Measurements from ENCODE around the gene HMGN4. TPM values are rescaled to one million over a fixed set of nuclear protein-coding genes. Genes with fewer than 3 reads are reported as not detected.
A peak's percentile ranks its signal among the peaks of the same experiment; 100 is the strongest.

HMGN4 gene
- polyA plus RNA-seq, 1 experiment = 72.3 TPM

GRCh38 chr6:26534681-26535465 lies 3.3 kb upstream of the HMGN4 start:
- Histone ChIP-seq H3K27ac (ENCODE audit: low read depth, low read length) (no peak overlapping the region), H3K9me3 (ENCODE audit: control insufficient read depth, insufficient read depth, low read length) (no peaks in the 10 kb centered on the region; the same call in 1 of the 2 replicates), H3K27me3 (ENCODE audit: control insufficient read depth, insufficient read depth, low read length) (no peaks in the 10 kb centered on the region), H3K4me3 (ENCODE audit: low read depth, low read length) (no peak overlapping the region)
- DNase-seq (ENCODE audit: low read depth, low spot score) = no peak
- CTCF ChIA-PET = interaction anchor here (1.2 to 3.8 kb wide), 2 partner anchors 61 to 194 kb away, joined by 3 to 27 read pairs; no protein-coding TSS in a partner anchor
- TF ChIP-seq CTCF (IDR thresholded peaks at IDR 0.05; ENCODE audit: low read depth, low read length) = no peak
- POLR2A ChIA-PET = no interaction called here

- CTCF ChIA-PET = interaction anchor here (0.5 to 3.8 kb wide), 5 partner anchors 20 to 659 kb away, joined by 3 to 27 read pairs (median 7); no protein-coding TSS in a partner anchor
- Histone ChIP-seq H3K27me3 (ENCODE audit: control insufficient read depth, insufficient read depth, low read length) (no peaks in the 10 kb centered on the region), H3K9me3 (ENCODE audit: control insufficient read depth, insufficient read depth, low read length) (no peaks in the 10 kb centered on the region; the same call in 1 of the 2 replicates), H3K27ac (ENCODE audit: low read depth, low read length) (peak overlapping the region; percentile 93), H3K4me3 (ENCODE audit: low read depth, low read length) (peak overlapping the region; percentile 84)
- POLR2A ChIA-PET = interaction anchor here (1.2 to 2.4 kb wide), 4 partner anchors 20 to 252 kb away, joined by 4 to 9 read pairs (median 6); no protein-coding TSS in a partner anchor
- no peak for TF ChIP-seq CTCF (IDR thresholded peaks at IDR 0.05; ENCODE audit: low read depth, low read length)
- no peak for DNase-seq (ENCODE audit: low read depth, low spot score)
These were observed 1.5 kb upstream of the HMGN4 start for GRCh38 chr6:26536571-26537159.

- POLR2A ChIA-PET = interaction anchor here (0.6 to 2.4 kb wide), 12 partner anchors 13 to 932 kb away, joined by 3 to 15 read pairs (median 4); a partner anchor contains a TSS
- no peak for TF ChIP-seq CTCF (IDR thresholded peaks at IDR 0.05; ENCODE audit: low read depth, low read length)
- Histone ChIP-seq H3K4me3 (ENCODE audit: low read depth, low read length) (peak overlapping the region; percentile 84), H3K27ac (ENCODE audit: low read depth, low read length) (peak overlapping the region; percentile 93), H3K27me3 (ENCODE audit: control insufficient read depth, insufficient read depth, low read length) (no peaks in the 10 kb centered on the region), H3K9me3 (ENCODE audit: control insufficient read depth, insufficient read depth, low read length) (no peaks in the 10 kb centered on the region; the same call in 1 of the 2 replicates)
- DNase-seq (ENCODE audit: low read depth, low spot score) = peak; percentile 85
- CTCF ChIA-PET = interaction anchor here (1.3 to 3.8 kb wide), 3 partner anchors 19 to 196 kb away, joined by 3 to 27 read pairs (median 11); no protein-coding TSS in a partner anchor
These were observed 863 bp upstream of the HMGN4 start for GRCh38 chr6:26537160-26537845.

GRCh38 chr6:26538572-26538902 lies 371 bp downstream of the HMGN4 start:
- no peak for TF ChIP-seq CTCF (IDR thresholded peaks at IDR 0.05; ENCODE audit: low read depth, low read length)
- CTCF ChIA-PET = interaction anchor here (2.6 to 3.8 kb wide), 2 partner anchors 57 to 197 kb away, joined by 11 to 27 read pairs; no protein-coding TSS in a partner anchor
- DNase-seq (ENCODE audit: low read depth, low spot score) = no peak
- H3K27ac ChIP-seq (ENCODE audit: low read depth, low read length) = peak overlapping the region; percentile 93
- POLR2A ChIA-PET = interaction anchor here (1.0 to 2.4 kb wide), 4 partner anchors 15 to 266 kb away, joined by 4 to 15 read pairs (median 8); a partner anchor contains a TSS
- peak overlapping the region; percentile 84 for H3K4me3 ChIP-seq (ENCODE audit: low read depth, low read length)
- H3K9me3 ChIP-seq (ENCODE audit: control insufficient read depth, insufficient read depth, low read length) = no peaks in the 10 kb centered on the region; the same call in 1 of the 2 replicates
- H3K27me3 ChIP-seq (ENCODE audit: control insufficient read depth, insufficient read depth, low read length) = no peaks in the 10 kb centered on the region

Data from AG04450 (cell line).